ENCODE data around the gene SAMM50.

The SAMM50 gene

DNA sequence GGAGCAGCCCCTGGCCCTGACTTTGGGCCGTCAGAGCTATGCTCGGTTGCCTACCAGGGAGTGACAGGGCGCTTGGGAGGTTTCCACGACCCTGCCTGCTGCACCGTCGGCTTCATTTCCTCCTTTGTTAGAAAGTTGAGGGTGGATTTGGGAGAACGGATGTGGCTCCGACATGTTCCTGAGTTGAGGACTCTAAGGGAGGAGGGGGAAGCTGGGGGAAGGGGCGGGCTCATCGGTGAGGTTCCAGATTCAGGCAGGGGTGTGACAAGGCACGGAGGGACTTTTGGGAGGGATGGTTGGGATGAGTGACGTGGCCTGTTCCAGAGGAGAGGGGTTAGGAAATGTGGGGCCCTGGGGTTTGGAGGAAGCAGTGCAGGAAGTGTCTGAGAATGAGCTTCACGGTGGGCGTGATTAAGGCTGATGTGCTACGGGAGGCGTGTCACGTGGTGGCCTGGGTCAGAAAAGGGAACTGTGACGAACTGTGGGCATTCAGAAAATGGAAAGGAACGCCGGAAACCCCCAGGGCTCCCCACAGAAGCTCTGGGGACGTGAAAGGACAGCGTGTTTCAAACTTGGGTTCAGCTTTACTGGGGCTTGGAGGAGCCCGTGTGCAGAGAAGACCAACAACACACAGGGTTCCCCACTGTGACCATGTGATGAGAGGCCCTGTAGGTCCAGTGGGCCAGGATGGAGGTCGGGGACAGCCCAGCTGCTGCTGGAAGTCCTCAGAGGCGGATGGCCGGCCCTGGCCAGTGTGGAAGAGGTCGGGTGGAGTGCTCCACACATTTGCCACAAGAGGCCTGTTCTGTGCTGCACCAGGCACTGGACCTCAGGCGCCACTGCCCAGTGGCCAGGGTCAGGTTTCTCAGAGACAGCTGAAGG lies 71.6 kb downstream of the SAMM50 start:
- Histone ChIP-seq H3K9ac (ENCODE audit: low read depth, low read length) (peak overlapping the region; percentile 72), H3K36me3 (ENCODE audit: insufficient read depth, low read length) (no peaks in the 10 kb centered on the region), H3K4me1 (ENCODE audit: control insufficient read depth, insufficient read depth, low read length) (peaks cover 39% of the 10 kb centered on the region), H3K4me2 (ENCODE audit: low read length) (peak overlapping the region; percentile 96), H3K27me3 (ENCODE audit: control insufficient read depth, insufficient read depth, low read length) (no peaks in the 10 kb centered on the region), H3K4me3 (ENCODE audit: low read length) (peak overlapping the region; percentile 79), H3K9me3 (replicated peaks; ENCODE audit: low read length) (no peaks in the 10 kb centered on the region)

GRCh38 chr22:44028091-44028490 lies 72.8 kb downstream of the SAMM50 start:
- H3K27me3 ChIP-seq (ENCODE audit: control insufficient read depth, insufficient read depth, low read length), result no peaks in the 10 kb centered on the region
- H3K9me3 ChIP-seq (replicated peaks; ENCODE audit: low read length), result no peaks in the 10 kb centered on the region
- no peak overlapping the region for H3K4me2 ChIP-seq (ENCODE audit: low read length)
- H3K36me3 ChIP-seq (ENCODE audit: insufficient read depth, low read length), result no peaks in the 10 kb centered on the region
- H3K4me3 ChIP-seq (ENCODE audit: low read length), result no peak overlapping the region
- H3K4me1 ChIP-seq (ENCODE audit: control insufficient read depth, insufficient read depth, low read length), result peaks cover 32% of the 10 kb centered on the region
- no peak overlapping the region for H3K9ac ChIP-seq (ENCODE audit: low read depth, low read length)

GRCh38 chr22:44029069-44029468 lies 73.8 kb downstream of the SAMM50 start:
- H3K27me3 ChIP-seq (ENCODE audit: control insufficient read depth, insufficient read depth, low read length), result no peaks in the 10 kb centered on the region
- H3K36me3 ChIP-seq (ENCODE audit: insufficient read depth, low read length), result no peaks in the 10 kb centered on the region
- H3K9me3 ChIP-seq (replicated peaks; ENCODE audit: low read length), result no peaks in the 10 kb centered on the region
- peaks cover 27% of the 10 kb centered on the region for H3K4me1 ChIP-seq (ENCODE audit: control insufficient read depth, insufficient read depth, low read length)
- no peak overlapping the region for H3K4me2 ChIP-seq (ENCODE audit: low read length)
- H3K9ac ChIP-seq (ENCODE audit: low read depth, low read length), result no peak overlapping the region
- H3K4me3 ChIP-seq (ENCODE audit: low read length), result no peak overlapping the region

- no peak overlapping the region for H3K4me3 ChIP-seq (ENCODE audit: low read length)
- H3K9me3 ChIP-seq (replicated peaks; ENCODE audit: low read length), result no peaks in the 10 kb centered on the region
- H3K36me3 ChIP-seq (ENCODE audit: insufficient read depth, low read length), result no peaks in the 10 kb centered on the region
- no peaks in the 10 kb centered on the region for H3K27me3 ChIP-seq (ENCODE audit: control insufficient read depth, insufficient read depth, low read length)
- no peak overlapping the region for H3K4me2 ChIP-seq (ENCODE audit: low read length)
- H3K9ac ChIP-seq (ENCODE audit: low read depth, low read length), result no peak overlapping the region
- peaks cover 23% of the 10 kb centered on the region for H3K4me1 ChIP-seq (ENCODE audit: control insufficient read depth, insufficient read depth, low read length)
Measured at GRCh38 chr22:44030051-44030701, 74.9 kb downstream of the SAMM50 start.

- Histone ChIP-seq H3K9me3 (replicated peaks; ENCODE audit: low read length) (no peaks in the 10 kb centered on the region), H3K4me1 (ENCODE audit: control insufficient read depth, insufficient read depth, low read length) (peaks cover 18% of the 10 kb centered on the region), H3K27me3 (ENCODE audit: control insufficient read depth, insufficient read depth, low read length) (no peaks in the 10 kb centered on the region), H3K9ac (ENCODE audit: low read depth, low read length) (no peak overlapping the region), H3K36me3 (ENCODE audit: insufficient read depth, low read length) (no peaks in the 10 kb centered on the region), H3K4me2 (ENCODE audit: low read length) (no peak overlapping the region), H3K4me3 (ENCODE audit: low read length) (no peak overlapping the region)
Measured at GRCh38 chr22:44030702-44031082, 75.5 kb downstream of the SAMM50 start.

GRCh38 chr22:44031158-44031952 lies 76.1 kb downstream of the SAMM50 start:
- Histone ChIP-seq H3K4me3 (ENCODE audit: low read length) (no peak overlapping the region), H3K27me3 (ENCODE audit: control insufficient read depth, insufficient read depth, low read length) (no peaks in the 10 kb centered on the region), H3K9ac (ENCODE audit: low read depth, low read length) (no peak overlapping the region), H3K4me1 (ENCODE audit: control insufficient read depth, insufficient read depth, low read length) (peaks cover 11% of the 10 kb centered on the region), H3K9me3 (replicated peaks; ENCODE audit: low read length) (no peaks in the 10 kb centered on the region), H3K36me3 (ENCODE audit: insufficient read depth, low read length) (no peaks in the 10 kb centered on the region), H3K4me2 (ENCODE audit: low read length) (no peak overlapping the region)

DNA sequence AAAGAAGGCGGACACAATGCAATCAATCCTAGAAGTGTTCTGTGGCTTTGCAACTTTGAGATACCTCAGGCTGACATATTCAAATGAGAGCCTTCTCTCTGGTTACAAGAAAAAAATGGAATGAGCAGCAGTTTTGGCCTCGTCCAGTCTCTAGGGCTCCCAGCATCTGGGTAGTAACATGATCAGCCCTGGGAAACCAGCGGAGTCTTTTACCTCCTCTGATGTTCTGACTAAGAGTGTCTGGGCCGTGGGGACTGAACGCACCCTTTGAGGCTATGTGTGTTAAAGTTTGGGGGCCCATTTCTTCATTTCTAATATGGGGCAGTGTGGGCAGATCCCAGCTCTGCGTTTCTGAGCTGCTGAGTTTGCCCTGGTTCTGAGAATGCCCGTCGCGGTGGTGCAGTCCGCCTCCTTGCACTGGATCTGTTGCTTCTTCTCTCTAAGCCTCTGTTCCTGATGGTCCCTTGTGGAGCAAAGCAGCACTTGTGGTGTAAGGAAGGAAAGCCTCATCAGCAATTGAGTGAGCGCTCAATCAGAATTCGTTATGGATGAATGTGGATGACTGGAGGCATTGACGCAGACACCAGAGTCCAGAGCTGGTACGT lies 77.0 kb downstream of the SAMM50 start:
- H3K4me3 ChIP-seq (ENCODE audit: low read length), result no peak overlapping the region

DNA sequence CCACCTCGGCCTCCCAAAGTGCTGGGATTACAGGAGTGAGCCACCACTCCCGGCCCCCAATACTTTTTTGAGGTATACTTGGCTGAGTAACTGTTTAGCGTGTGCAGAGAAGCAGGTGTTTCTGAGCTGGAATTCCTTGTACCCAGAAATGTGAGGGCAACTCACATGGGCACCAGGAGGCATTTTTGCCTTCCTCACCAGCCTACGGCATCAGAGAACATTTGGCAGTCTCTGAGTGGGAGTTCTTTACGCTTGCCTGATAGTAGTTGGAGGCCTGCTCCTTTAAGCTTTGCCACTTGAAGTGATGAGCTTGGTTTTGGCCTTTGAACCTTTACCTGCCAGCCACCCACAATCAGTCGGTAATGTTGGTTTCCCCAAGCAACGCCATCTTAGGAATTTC lies 78.0 kb downstream of the SAMM50 start:
- Histone ChIP-seq H3K9me3 (replicated peaks; ENCODE audit: low read length) (no peaks in the 10 kb centered on the region), H3K9ac (ENCODE audit: low read depth, low read length) (no peak overlapping the region), H3K27me3 (ENCODE audit: control insufficient read depth, insufficient read depth, low read length) (no peaks in the 10 kb centered on the region), H3K4me3 (ENCODE audit: low read length) (no peak overlapping the region), H3K4me1 (ENCODE audit: control insufficient read depth, insufficient read depth, low read length) (peaks cover 11% of the 10 kb centered on the region), H3K4me2 (ENCODE audit: low read length) (no peak overlapping the region), H3K36me3 (ENCODE audit: insufficient read depth, low read length) (no peaks in the 10 kb centered on the region)

More for the DNA sequence above, 77.0 kb downstream of the SAMM50 start:
- Histone ChIP-seq H3K9ac (ENCODE audit: low read depth, low read length) (no peak overlapping the region), H3K4me2 (ENCODE audit: low read length) (no peak overlapping the region), H3K9me3 (replicated peaks; ENCODE audit: low read length) (no peaks in the 10 kb centered on the region), H3K4me1 (ENCODE audit: control insufficient read depth, insufficient read depth, low read length) (peaks cover 5% of the 10 kb centered on the region), H3K36me3 (ENCODE audit: insufficient read depth, low read length) (no peaks in the 10 kb centered on the region), H3K27me3 (ENCODE audit: control insufficient read depth, insufficient read depth, low read length) (no peaks in the 10 kb centered on the region)

GRCh38 chr22:44033694-44034093 lies 78.5 kb downstream of the SAMM50 start:
- Histone ChIP-seq H3K4me3 (ENCODE audit: low read length) (no peak overlapping the region), H3K4me1 (ENCODE audit: control insufficient read depth, insufficient read depth, low read length) (peaks cover 12% of the 10 kb centered on the region), H3K36me3 (ENCODE audit: insufficient read depth, low read length) (no peaks in the 10 kb centered on the region), H3K9ac (ENCODE audit: low read depth, low read length) (no peak overlapping the region), H3K27me3 (ENCODE audit: control insufficient read depth, insufficient read depth, low read length) (no peaks in the 10 kb centered on the region), H3K4me2 (ENCODE audit: low read length) (no peak overlapping the region), H3K9me3 (replicated peaks; ENCODE audit: low read length) (no peaks in the 10 kb centered on the region)

DNA sequence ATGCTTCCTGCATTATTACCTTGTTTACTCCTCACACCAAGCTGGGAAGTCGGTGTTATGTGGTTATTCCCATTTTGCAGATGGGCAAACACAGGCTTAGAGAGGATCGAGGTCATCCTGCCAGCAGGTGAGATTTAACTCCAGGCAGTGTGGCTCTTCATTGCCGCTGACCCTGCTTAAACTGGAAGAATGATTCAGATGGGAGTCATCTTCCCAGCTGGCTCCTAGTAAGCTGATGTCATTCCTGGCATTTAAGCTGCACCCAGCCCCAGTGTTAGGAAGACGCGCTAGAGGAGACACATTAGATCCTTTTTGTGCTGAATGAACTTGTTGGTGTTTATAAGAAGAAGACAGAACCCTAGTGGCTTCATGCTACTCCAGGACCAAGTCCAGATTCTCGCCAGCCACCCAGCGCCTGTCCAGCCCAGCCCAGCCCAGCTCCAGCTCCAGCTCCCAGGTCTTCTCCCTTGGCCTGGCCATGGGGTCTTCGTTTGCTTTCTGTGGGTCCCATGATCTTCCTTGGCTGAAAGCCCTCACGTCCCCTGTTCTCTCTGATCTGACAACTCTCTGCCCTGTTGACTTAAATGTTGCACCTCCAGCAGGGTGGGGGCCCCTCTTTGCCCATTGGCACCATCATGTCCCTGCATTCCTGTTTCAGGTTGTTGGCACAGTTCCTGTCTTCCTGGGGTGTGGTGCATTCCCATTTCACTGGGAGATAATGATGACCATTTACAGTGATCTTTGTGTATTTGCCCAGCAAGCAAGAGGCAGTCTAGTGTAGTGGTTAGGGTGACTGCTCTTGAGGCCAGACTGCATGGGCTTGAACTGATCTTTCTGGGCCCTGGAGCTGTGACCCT lies 82.5 kb downstream of the SAMM50 start:
- Histone ChIP-seq H3K9me3 (replicated peaks; ENCODE audit: low read length) (no peaks in the 10 kb centered on the region), H3K9ac (ENCODE audit: low read depth, low read length) (no peak overlapping the region), H3K27me3 (ENCODE audit: control insufficient read depth, insufficient read depth, low read length) (no peaks in the 10 kb centered on the region), H3K36me3 (ENCODE audit: insufficient read depth, low read length) (no peaks in the 10 kb centered on the region), H3K4me2 (ENCODE audit: low read length) (peak overlapping the region; percentile 74), H3K4me1 (ENCODE audit: control insufficient read depth, insufficient read depth, low read length) (peaks cover 12% of the 10 kb centered on the region), H3K4me3 (ENCODE audit: low read length) (peak overlapping the region; percentile 41)

Data from skeletal muscle satellite cell (primary cell).